ENCODE measurements around the gene ARHGEF38.

GRCh38 chr4:105641845-105642244 lies 89.4 kb downstream of the ARHGEF38 start:
- TF ChIP-seq POLR2A (IDR thresholded peaks at IDR 0.05; ENCODE audit: low read depth, low read length) (no peak), TAF1 (IDR thresholded peaks at IDR 0.05; ENCODE audit: borderline replicate concordance, low read depth, low read length) (no peak)

All from GM12892 (cell line).